AG09309 (cell line): Measurements from ENCODE around the gene WDR19.

Experiments used
- DNase-seq: peaks from one replicate; pipeline ENCODE4 v3.0.0-alpha.2; 2010; ENCODE audit warnings: low read depth
- H3K4me3 ChIP-seq: 2 replicates; pipeline ENCODE4 v1.5.1; 2011; ENCODE audit warnings: mild to moderate bottlenecking, low read depth, low read length, moderate library complexity; ENCODE audit not compliant: control insufficient read depth
- TF ChIP-seq, protein P1 (sequence below): IDR thresholded peaks from 2 replicates; pipeline ENCODE4 v1.5.1; 2011; ENCODE audit warnings: mild to moderate bottlenecking, low read depth, low read length, inconsistent platforms; ENCODE audit not compliant: insufficient read depth, control insufficient read depth; ENCODE audit errors: missing control alignments

Gene WDR19

DNA sequence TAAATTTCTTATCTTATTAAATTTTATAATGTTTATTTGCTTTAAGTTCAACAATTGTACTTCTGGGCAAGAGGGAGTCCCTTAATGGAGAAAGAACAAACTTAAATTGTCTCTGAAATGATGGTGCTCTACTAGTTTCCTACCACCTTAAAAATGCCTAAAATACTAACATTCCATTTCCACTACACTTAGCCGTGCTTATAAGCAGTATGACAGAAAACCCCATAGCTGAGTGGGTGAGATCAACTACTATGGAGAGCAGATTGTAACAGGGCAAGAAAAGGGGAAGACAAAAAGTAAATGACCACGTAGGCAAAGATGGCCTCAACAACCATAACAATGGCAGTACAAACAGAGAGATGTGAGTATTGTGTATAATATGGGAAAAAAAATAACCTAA lies 148.9 kb downstream of the WDR19 start:
- TF ChIP-seq, protein P1, sequence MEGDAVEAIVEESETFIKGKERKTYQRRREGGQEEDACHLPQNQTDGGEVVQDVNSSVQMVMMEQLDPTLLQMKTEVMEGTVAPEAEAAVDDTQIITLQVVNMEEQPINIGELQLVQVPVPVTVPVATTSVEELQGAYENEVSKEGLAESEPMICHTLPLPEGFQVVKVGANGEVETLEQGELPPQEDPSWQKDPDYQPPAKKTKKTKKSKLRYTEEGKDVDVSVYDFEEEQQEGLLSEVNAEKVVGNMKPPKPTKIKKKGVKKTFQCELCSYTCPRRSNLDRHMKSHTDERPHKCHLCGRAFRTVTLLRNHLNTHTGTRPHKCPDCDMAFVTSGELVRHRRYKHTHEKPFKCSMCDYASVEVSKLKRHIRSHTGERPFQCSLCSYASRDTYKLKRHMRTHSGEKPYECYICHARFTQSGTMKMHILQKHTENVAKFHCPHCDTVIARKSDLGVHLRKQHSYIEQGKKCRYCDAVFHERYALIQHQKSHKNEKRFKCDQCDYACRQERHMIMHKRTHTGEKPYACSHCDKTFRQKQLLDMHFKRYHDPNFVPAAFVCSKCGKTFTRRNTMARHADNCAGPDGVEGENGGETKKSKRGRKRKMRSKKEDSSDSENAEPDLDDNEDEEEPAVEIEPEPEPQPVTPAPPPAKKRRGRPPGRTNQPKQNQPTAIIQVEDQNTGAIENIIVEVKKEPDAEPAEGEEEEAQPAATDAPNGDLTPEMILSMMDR, result no peak
- no peak overlapping the region for H3K4me3 ChIP-seq

More for the DNA sequence above, 148.9 kb downstream of the WDR19 start:
- no peak for DNase-seq
